ENCODE results near the gene CERK.

- TF ChIP-seq EZH2 (IDR thresholded peaks at IDR 0.05) (no peak), POLR2AphosphoS5 (IDR thresholded peaks at IDR 0.05; ENCODE audit: borderline replicate concordance, low read depth, low read length) (no peak), FOXP2 (optimal IDR thresholded peaks at IDR 0.05; ENCODE audit: control extremely low read depth, extremely low read length, insufficient read depth) (no peak)
Measured at GRCh38 chr22:46664301-46664855, 73.7 kb downstream of the CERK start.

Measured in SK-N-MC (cell line).